Measurements from ENCODE around the gene RAVER2.
"Not testable (repeated sequence)": the region's sequence is repeated elsewhere in the genome, so short reads cannot be mapped to it uniquely, and the experiment has no call there.

Gene RAVER2

GRCh38 chr1:64748222-64748621 is 3.3 kb downstream of the RAVER2 start:
- DNase-seq (ENCODE audit: low read depth in 3 of 3), result no peak

DNA sequence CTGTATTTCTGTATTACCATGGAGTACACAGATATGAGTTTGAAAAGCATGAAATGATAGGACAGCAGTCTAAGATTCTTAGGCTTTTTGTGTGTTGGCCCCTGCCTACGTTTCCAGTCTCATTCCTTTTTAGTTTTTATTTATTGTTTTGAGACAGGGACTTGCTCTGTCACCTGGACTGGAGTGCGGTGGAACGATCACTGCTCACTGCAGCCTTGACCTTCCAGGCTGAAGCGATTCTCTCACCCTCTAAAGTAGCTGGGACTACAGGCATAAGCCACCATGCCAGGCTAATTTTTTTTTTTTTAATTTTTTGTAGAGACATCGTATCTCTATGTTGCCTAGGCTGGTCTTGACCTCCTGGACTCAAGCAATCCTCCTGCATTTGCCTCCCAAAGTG is 3.8 kb downstream of the RAVER2 start:
- DNase-seq (ENCODE audit: low read depth in 3 of 3), result no peak

DNA sequence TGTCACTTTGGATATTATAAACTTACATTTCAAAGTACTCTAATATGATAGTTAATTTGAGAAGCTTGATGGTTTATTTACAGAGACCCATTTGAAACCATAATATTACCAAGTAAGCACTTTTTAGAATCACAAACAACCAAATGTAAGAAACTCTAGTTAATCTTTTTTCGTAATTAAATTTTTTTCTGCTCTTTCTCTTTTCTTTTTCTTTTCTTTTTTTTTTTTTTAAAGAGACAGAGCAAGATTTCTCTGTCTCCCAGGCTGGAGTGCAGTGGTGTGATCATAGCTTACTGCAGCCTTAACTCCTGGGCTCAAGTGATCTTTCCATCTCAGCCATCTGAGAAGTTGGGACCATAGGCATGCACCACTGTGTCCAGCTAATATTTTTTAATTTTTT is 5.2 kb downstream of the RAVER2 start:
- DNase-seq (ENCODE audit: low read depth in 3 of 3), result no peak

DNA sequence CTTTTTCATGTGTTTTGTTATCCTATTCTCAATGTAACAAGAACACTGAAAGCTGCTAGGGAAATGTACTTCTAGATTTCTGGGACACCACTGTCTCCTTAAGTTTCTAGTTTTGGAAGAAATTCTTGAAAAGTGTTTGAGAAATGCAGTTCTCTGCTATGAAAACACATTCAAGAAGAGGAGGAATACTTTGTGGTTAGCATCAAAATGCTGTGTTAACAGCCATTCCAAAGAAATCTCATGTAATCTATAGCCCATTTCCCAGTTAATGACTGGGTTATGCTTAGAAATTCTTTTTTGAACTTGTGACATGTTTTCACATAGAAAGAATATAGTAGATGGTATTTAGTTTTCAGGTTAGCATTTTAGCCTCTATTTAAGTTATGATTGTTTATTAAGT is 6.0 kb downstream of the RAVER2 start:
- no peak for DNase-seq (ENCODE audit: low read depth in 3 of 3)

GRCh38 chr1:64754173-64754572 is 9.3 kb downstream of the RAVER2 start:
- DNase-seq (ENCODE audit: low read depth in 3 of 3), result no peak

DNA sequence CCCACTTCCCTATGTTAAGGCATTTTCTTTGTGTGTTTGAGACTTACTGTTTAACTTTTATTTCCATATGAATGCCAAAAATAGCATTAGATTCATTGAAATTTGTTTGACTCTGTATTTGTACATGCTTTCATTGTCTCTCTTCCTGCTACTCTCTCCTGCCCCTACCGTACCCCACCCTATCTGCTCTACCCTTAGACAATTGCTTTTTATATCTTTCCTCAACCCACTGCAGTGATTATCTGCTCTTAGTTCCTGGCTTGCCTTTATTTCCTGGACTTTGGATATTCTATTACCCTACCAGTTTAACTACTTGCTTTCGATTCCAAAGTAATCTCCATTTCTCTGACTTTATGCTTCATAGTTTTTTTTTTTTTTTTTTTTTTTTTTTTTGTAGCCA is 10.5 kb downstream of the RAVER2 start:
- no peak for DNase-seq (ENCODE audit: low read depth in 3 of 3)

GRCh38 chr1:64756770-64757169 is 11.9 kb downstream of the RAVER2 start:
- DNase-seq (ENCODE audit: low read depth in 3 of 3), result no peak

- no peak for DNase-seq (ENCODE audit: low read depth in 3 of 3)
These were observed 12.3 kb downstream of the RAVER2 start for GRCh38 chr1:64757213-64757612.

DNA sequence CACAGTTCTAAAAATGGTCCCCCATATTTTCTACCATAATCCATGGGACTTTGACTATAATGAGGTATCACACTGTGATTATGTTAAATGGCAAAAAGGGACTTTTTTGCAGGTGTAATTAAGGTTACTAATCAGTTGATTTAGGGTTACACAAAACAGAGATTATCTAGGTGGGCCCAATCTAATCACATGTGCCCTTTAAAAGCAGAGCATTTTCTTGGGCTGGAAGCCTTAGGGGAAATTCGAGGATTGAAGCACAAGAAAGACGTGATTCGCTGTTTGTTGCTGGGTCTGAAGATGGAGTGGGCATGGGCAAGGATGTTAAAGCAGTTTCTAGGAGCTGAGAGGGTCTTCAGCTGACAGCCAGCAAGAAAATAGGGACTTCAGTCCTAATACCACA is 13.4 kb downstream of the RAVER2 start:
- no peak for DNase-seq (ENCODE audit: low read depth in 3 of 3)

DNA sequence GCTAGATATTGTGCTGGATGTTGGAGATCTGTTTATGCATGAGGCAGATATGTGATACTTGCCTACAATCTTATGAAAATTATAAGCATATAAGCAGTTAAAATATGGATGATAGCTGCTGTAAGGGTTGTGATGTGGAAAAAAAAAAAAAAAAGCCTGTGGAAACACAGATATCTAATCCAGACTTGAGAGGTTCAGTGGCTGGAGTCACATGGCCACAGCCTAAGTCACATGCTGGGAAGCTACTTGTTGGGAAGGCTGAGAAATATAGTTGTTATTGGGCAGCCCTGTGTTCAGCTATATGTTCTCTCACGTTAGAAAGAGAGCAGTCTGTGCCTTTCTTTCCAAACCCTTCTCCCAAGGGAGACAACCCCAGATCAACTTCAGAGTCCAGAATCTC is 15.1 kb downstream of the RAVER2 start:
- DNase-seq (ENCODE audit: low read depth in 3 of 3), result no peak

DNA sequence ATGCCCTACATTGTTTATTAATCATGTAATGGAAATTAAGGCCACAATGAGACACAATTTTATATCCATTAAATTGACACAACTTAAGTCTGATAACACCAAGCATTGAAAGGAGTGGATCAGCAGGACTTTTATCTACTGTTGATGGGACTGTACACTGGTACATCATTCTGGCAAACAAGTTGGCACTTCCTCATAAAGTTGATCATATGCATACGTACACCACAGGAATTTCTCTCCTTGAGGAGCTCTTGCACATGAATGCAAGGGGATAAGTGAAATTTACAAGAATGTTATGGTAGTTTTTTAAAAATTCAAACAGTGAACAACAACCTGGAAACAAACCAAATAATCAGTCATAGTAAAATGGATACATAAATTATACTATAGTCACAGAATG is 20.1 kb downstream of the RAVER2 start:
- no peak for DNase-seq (ENCODE audit: low read depth in 3 of 3)

DNA sequence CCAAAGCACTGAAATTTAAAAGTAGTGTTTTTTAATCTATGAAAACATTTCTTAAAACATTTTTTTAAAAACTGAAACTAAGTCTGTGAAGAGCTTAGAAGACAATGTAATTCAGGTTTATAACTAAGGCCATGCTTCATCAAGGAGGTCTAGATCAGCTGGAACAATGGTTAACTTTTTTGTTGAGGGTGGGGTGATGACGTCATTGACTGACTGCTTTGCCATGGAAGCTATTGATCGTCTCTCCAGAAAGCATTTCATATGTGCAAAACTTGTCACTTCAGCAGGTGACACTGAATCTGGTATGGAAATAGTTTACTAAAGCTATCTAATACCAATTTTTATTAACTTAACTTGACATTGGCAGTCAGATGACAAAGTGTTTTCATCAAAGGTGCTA is 21.0 kb downstream of the RAVER2 start:
- no peak for DNase-seq (ENCODE audit: low read depth in 3 of 3)

DNA sequence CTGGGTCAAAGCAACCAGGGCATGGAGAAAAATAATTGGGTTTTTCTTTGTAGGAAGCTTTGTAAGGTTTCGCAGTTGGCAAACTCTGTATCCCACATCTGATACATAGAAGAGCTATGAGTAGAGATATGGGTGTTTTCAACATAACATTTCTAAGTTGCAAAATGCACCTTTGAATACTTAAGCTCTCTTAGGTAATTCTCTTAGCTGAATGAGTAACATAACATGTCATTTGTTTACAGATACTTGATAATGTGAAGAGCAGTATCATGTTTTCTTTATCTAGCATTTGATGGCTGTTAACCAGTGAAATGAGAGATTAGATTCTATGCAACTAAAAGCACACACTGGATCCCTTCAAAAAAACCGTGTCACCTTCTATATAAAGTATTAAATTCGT is 21.6 kb downstream of the RAVER2 start:
- DNase-seq (ENCODE audit: low read depth in 3 of 3), result no peak

DNA sequence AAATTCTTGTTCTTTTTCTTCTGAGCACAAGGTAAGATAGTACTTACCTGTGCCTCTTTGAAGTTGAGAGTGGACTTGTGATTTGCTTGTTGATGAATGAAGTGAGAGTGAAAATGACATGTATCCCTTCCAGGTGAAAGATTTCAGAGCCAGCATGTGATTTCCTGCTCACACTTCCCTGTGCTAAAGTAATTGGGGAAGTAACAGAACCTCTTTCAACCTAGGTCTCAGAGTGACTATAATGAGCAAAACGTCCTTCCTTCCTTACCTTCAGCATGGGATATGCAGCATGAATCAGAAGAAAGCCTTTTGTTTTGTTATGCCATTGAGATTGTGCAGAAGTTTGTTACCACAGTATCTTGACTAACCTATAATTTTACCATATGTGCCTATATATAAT is 24.6 kb downstream of the RAVER2 start:
- DNase-seq (ENCODE audit: low read depth in 3 of 3), result no peak

GRCh38 chr1:64769971-64770370 is 25.1 kb downstream of the RAVER2 start:
- DNase-seq (ENCODE audit: low read depth in 3 of 3), result no peak

GRCh38 chr1:64773306-64773705 is 28.4 kb downstream of the RAVER2 start:
- DNase-seq (ENCODE audit: low read depth in 3 of 3), result not testable (repeated sequence)

DNA sequence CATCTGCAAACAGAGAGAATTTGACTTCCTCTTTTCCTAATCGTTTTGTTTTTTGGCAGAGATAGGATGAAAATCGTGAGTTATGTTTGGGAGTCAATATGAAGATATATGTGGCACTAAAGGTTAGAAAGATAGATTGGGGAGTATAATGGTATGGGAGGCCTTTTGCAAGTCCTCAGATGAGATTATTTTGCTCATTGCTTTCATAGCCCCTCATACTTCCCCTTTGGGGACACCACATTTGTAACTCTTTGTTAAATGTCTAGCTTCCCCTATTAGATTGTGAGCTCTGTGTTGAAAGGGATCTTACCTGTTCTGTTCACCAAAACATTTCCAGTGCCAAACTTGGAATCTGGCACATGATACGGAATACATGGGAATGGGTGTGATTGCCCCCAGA is 30.2 kb downstream of the RAVER2 start:
- no peak for DNase-seq (ENCODE audit: low read depth in 3 of 3)

DNA sequence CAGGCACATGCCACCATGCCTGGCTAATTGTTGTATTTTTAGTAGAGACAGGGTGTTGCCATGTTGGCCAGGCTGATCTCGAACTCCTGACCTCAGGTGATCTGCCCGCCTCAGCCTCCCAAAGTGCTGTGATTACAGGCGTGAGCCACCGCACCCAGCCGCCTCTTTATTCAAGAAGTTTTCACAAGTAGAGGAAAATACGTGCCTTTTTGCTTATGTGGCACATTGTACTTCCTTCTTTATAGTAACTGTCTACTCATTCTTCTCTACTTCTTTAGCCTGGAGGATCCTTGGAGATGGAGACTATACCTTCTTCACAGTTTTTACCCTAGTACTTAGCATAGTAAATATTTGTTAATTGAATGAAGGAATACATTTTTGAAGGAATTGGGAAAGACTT is 37.2 kb downstream of the RAVER2 start:
- not testable (repeated sequence) for DNase-seq (ENCODE audit: low read depth in 3 of 3)

DNA sequence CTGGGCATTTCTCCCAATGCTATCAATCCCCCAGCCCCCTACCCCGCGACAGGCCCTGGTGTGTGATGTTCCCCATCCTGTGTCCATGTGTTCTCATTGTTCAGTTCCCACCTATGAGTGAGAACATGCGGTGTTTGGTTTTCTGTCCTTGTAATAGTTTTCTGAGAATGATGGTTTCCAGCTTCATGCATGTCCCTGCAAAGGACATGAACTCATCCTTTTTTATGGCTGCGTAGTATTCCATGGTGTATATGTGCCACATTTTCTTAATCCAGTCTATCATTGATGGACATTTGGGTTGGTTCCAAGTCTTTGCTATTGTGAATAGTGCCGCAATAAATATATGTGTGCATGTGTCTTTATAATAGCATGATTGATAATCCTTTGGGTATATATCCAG is 38.0 kb downstream of the RAVER2 start:
- DNase-seq (ENCODE audit: low read depth in 3 of 3), result not testable (repeated sequence)

DNA sequence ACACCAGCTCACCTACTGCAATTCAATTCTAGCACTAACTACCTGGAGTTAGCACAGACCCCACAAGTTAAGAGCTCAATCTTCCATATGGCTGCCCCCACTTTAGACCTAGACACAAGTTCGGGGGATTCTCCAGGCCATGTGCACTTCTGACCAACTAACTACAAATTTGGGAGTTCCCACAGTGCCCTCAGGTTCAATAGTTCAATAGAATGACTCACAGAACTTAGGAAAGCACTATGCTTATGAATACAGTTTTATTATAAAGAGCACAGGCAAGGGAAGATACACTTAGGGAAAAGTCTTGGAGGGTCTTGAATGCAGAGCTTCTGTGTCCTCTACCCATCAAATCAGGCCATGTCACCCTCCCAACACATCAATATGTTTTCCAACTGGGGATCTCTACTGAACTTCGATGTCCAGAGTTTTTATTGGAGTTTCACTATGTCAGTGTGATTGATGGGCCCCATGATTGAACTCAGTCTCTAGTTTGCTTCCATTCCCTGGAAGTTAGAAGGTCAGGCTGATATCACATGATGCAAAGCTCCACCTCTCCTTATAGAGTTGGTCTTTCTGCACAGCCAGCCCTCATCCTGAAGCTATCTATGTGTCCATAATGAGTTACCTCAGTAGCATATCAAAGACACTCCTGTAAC is 46.1 kb downstream of the RAVER2 start:
- DNase-seq (ENCODE audit: low read depth in 3 of 3), result no peak

DNA sequence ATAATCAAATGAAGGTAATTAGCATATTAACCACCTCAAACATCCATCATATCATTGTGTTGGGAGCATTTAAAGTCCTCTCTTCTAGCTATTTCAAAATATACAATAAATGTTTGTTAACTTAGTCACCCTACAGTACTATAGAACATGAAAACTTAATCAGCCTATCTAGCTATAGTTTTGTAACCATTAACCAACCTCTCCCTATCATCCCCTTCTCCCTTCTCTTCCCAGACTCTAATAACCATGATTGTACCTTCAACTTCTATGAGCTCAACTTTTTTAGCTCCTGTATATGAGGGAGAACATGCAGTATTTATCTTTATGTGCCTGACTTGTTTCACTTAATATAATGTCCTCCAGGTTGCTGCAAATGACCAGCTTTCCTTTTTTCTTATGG is 54.0 kb downstream of the RAVER2 start:
- DNase-seq (ENCODE audit: low read depth in 3 of 3), result no peak

GRCh38 chr1:64801851-64802523 is 57.1 kb downstream of the RAVER2 start:
- no peak for DNase-seq (ENCODE audit: low read depth in 3 of 3)

DNA sequence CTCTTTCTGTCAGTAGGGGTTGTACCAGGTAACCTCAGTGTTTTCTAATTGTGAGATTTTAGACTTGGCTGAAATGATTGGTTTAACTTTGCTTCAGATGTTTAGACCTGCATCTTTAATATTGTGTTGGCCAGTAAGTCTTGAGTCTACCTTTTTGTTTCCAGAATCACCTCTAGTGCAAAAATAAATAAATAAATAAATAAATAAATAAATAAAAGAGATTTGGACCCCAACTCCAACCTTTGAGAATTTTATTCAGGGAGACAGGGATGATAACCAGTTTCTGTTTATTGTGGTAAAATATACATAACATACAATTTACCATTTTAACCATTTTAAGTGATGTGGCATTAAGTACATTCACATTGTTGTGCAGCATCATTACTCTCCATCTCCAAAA is 64.4 kb downstream of the RAVER2 start:
- DNase-seq (ENCODE audit: low read depth in 3 of 3), result no peak

- no peak for DNase-seq (ENCODE audit: low read depth in 3 of 3)
These were observed 65.1 kb downstream of the RAVER2 start for GRCh38 chr1:64810001-64810400.
